ENCODE data around the gene NME9.

NME9 gene

GRCh38 chr3:138348754-138349739 lies 19.4 kb upstream of the NME9 start:
- Histone ChIP-seq H3K9ac (ENCODE audit: low read length) (peak overlapping the region; percentile 96), H3K4me1 (ENCODE audit: control insufficient read depth, insufficient read depth, low read length) (peaks cover 40% of the 10 kb centered on the region), H3K9me3 (ENCODE audit: control insufficient read depth, low read length) (no peaks in the 10 kb centered on the region), H3K4me3 (ENCODE audit: low read length) (peak overlapping the region; percentile 96), H3K27me3 (replicated peaks; ENCODE audit: control insufficient read depth, insufficient read depth, low read length) (no peaks in the 10 kb centered on the region), H3K36me3 (ENCODE audit: control insufficient read depth, insufficient read depth, low read length, severe bottlenecking) (no peaks in the 10 kb centered on the region)
- peak; percentile 61 for DNase-seq (ENCODE audit: low read depth)

- Histone ChIP-seq H3K36me3 (ENCODE audit: control insufficient read depth, insufficient read depth, low read length, severe bottlenecking) (no peaks in the 10 kb centered on the region), H3K4me1 (ENCODE audit: control insufficient read depth, insufficient read depth, low read length) (peaks cover 45% of the 10 kb centered on the region), H3K9me3 (ENCODE audit: control insufficient read depth, low read length) (no peaks in the 10 kb centered on the region), H3K9ac (ENCODE audit: low read length) (peak within 1 kb of the TSS; percentile 96), H3K4me3 (ENCODE audit: low read length) (peak within 1 kb of the TSS; percentile 96), H3K27me3 (replicated peaks; ENCODE audit: control insufficient read depth, insufficient read depth, low read length) (no peaks in the 10 kb centered on the region)
- DNase-seq (ENCODE audit: low read depth), result peak; percentile 95
Observed at GRCh38 chr3:138347960-138348753, 18.5 kb upstream of the NME9 start, which contains the start of gene MRAS. Gene MRAS, plus strand, starts transcription at chr3:138348579. Its CDS starts 24,305 bp downstream, at chr3:138372884.

- Histone ChIP-seq H3K4me1 (ENCODE audit: control insufficient read depth, insufficient read depth, low read length) (peaks cover 16% of the 10 kb centered on the region), H3K27me3 (replicated peaks; ENCODE audit: control insufficient read depth, insufficient read depth, low read length) (no peaks in the 10 kb centered on the region), H3K9me3 (ENCODE audit: control insufficient read depth, low read length) (no peaks in the 10 kb centered on the region), H3K36me3 (ENCODE audit: control insufficient read depth, insufficient read depth, low read length, severe bottlenecking) (no peaks in the 10 kb centered on the region), H3K9ac (ENCODE audit: low read length) (no peak overlapping the region), H3K4me3 (ENCODE audit: low read length) (no peak overlapping the region)
- DNase-seq (ENCODE audit: low read depth), result no peak
Observed at GRCh38 chr3:138344754-138345153, 15.1 kb upstream of the NME9 start.

- Histone ChIP-seq H3K27me3 (replicated peaks; ENCODE audit: control insufficient read depth, insufficient read depth, low read length) (no peaks in the 10 kb centered on the region), H3K4me1 (ENCODE audit: control insufficient read depth, insufficient read depth, low read length) (peaks cover 9% of the 10 kb centered on the region), H3K9me3 (ENCODE audit: control insufficient read depth, low read length) (no peaks in the 10 kb centered on the region), H3K9ac (ENCODE audit: low read length) (no peak overlapping the region), H3K36me3 (ENCODE audit: control insufficient read depth, insufficient read depth, low read length, severe bottlenecking) (no peaks in the 10 kb centered on the region), H3K4me3 (ENCODE audit: low read length) (no peak overlapping the region)
- DNase-seq (ENCODE audit: low read depth), result no peak
Observed at GRCh38 chr3:138340511-138340910, 10.9 kb upstream of the NME9 start.

- Histone ChIP-seq H3K4me1 (ENCODE audit: control insufficient read depth, insufficient read depth, low read length) (peaks cover 5% of the 10 kb centered on the region), H3K9me3 (ENCODE audit: control insufficient read depth, low read length) (no peaks in the 10 kb centered on the region), H3K4me3 (ENCODE audit: low read length) (no peak overlapping the region), H3K36me3 (ENCODE audit: control insufficient read depth, insufficient read depth, low read length, severe bottlenecking) (no peaks in the 10 kb centered on the region), H3K27me3 (replicated peaks; ENCODE audit: control insufficient read depth, insufficient read depth, low read length) (peaks cover 6% of the 10 kb centered on the region), H3K9ac (ENCODE audit: low read length) (no peak overlapping the region)
- DNase-seq (ENCODE audit: low read depth), result no peak
Observed at GRCh38 chr3:138338811-138339210, 9.2 kb upstream of the NME9 start.

GRCh38 chr3:138338244-138338643 lies 8.6 kb upstream of the NME9 start:
- Histone ChIP-seq H3K9me3 (ENCODE audit: control insufficient read depth, low read length) (no peaks in the 10 kb centered on the region), H3K27me3 (replicated peaks; ENCODE audit: control insufficient read depth, insufficient read depth, low read length) (peaks cover 6% of the 10 kb centered on the region), H3K4me1 (ENCODE audit: control insufficient read depth, insufficient read depth, low read length) (no peaks in the 10 kb centered on the region), H3K4me3 (ENCODE audit: low read length) (no peak overlapping the region), H3K9ac (ENCODE audit: low read length) (no peak overlapping the region), H3K36me3 (ENCODE audit: control insufficient read depth, insufficient read depth, low read length, severe bottlenecking) (no peaks in the 10 kb centered on the region)
- DNase-seq (ENCODE audit: low read depth), result no peak

- H3K4me3 ChIP-seq (ENCODE audit: low read length), result no peak overlapping the region
- H3K4me1 ChIP-seq (ENCODE audit: control insufficient read depth, insufficient read depth, low read length), result no peaks in the 10 kb centered on the region
- no peaks in the 10 kb centered on the region for H3K9me3 ChIP-seq (ENCODE audit: control insufficient read depth, low read length)
- H3K27me3 ChIP-seq (replicated peaks; ENCODE audit: control insufficient read depth, insufficient read depth, low read length), result peaks cover 6% of the 10 kb centered on the region
- no peak overlapping the region for H3K9ac ChIP-seq (ENCODE audit: low read length)
- no peak for DNase-seq (ENCODE audit: low read depth)
- no peaks in the 10 kb centered on the region for H3K36me3 ChIP-seq (ENCODE audit: control insufficient read depth, insufficient read depth, low read length, severe bottlenecking)
Observed at GRCh38 chr3:138336454-138336999, 6.9 kb upstream of the NME9 start.

GRCh38 chr3:138334608-138335007 lies 5.0 kb upstream of the NME9 start:
- Histone ChIP-seq H3K4me3 (ENCODE audit: low read length) (no peak overlapping the region), H3K9ac (ENCODE audit: low read length) (no peak overlapping the region), H3K4me1 (ENCODE audit: control insufficient read depth, insufficient read depth, low read length) (peaks cover 5% of the 10 kb centered on the region), H3K9me3 (ENCODE audit: control insufficient read depth, low read length) (no peaks in the 10 kb centered on the region), H3K27me3 (replicated peaks; ENCODE audit: control insufficient read depth, insufficient read depth, low read length) (peaks cover 6% of the 10 kb centered on the region), H3K36me3 (ENCODE audit: control insufficient read depth, insufficient read depth, low read length, severe bottlenecking) (no peaks in the 10 kb centered on the region)
- DNase-seq (ENCODE audit: low read depth), result no peak

GRCh38 chr3:138332472-138333073 lies 2.9 kb upstream of the NME9 start:
- Histone ChIP-seq H3K9ac (ENCODE audit: low read length) (no peak overlapping the region), H3K4me3 (ENCODE audit: low read length) (no peak overlapping the region), H3K27me3 (replicated peaks; ENCODE audit: control insufficient read depth, insufficient read depth, low read length) (peaks cover 6% of the 10 kb centered on the region), H3K36me3 (ENCODE audit: control insufficient read depth, insufficient read depth, low read length, severe bottlenecking) (no peaks in the 10 kb centered on the region), H3K9me3 (ENCODE audit: control insufficient read depth, low read length) (no peaks in the 10 kb centered on the region), H3K4me1 (ENCODE audit: control insufficient read depth, insufficient read depth, low read length) (peaks cover 14% of the 10 kb centered on the region)
- DNase-seq (ENCODE audit: low read depth), result peak; percentile 78

GRCh38 chr3:138331143-138331894 lies 1.7 kb upstream of the NME9 start:
- H3K4me1 ChIP-seq (ENCODE audit: control insufficient read depth, insufficient read depth, low read length), result peaks cover 14% of the 10 kb centered on the region
- no peaks in the 10 kb centered on the region for H3K9me3 ChIP-seq (ENCODE audit: control insufficient read depth, low read length)
- H3K36me3 ChIP-seq (ENCODE audit: control insufficient read depth, insufficient read depth, low read length, severe bottlenecking), result no peaks in the 10 kb centered on the region
- peaks cover 6% of the 10 kb centered on the region for H3K27me3 ChIP-seq (replicated peaks; ENCODE audit: control insufficient read depth, insufficient read depth, low read length)
- peak; percentile 49 for DNase-seq (ENCODE audit: low read depth)
- no peak overlapping the region for H3K9ac ChIP-seq (ENCODE audit: low read length)
- no peak overlapping the region for H3K4me3 ChIP-seq (ENCODE audit: low read length)
